Brain microvascular endothelial cell (primary cell): ENCODE data around the gene INPP4B.

Experiments used
- DNase-seq: peaks from one replicate; pipeline ENCODE4 v3.0.0-alpha.2; 2020
- H3K27ac ChIP-seq: fragments of 250-450 bp; sonication (Bioruptor Pico); 2 replicates; pipeline ENCODE4 v1.5.1; 2020; ENCODE audit warnings: mild to moderate bottlenecking, moderate library complexity
- H3K27me3 ChIP-seq: fragments of 250-450 bp; sonication (Bioruptor Pico); replicated peaks from 2 replicates; pipeline ENCODE4 v1.5.1; 2020; ENCODE audit warnings: mild to moderate bottlenecking
- H3K36me3 ChIP-seq: fragments of 250-450 bp; sonication (Bioruptor Pico); replicated peaks from 2 replicates; pipeline ENCODE4 v1.5.1; 2020; ENCODE audit warnings: mild to moderate bottlenecking
- H3K4me3 ChIP-seq: 2 replicates; pipeline ENCODE4 v1.5.1; 2011; ENCODE audit warnings: low read depth, mild to moderate bottlenecking, control low read depth, low read length, moderate library complexity
- in situ Hi-C: cut with HindIII; loops from 2 replicates; pipeline ENCODE4 v1.10.0; 2017; ENCODE audit warnings: low sequenced_read_pairs, low pct_ligation_motif_present
- TF ChIP-seq, protein P1 (sequence below): IDR thresholded peaks from 2 replicates; pipeline ENCODE4 v1.5.1; 2011; ENCODE audit warnings: low read depth, mild to moderate bottlenecking, moderate library complexity, low read length, control low read depth, inconsistent platforms; ENCODE audit errors: missing control alignments

INPP4B gene

DNA sequence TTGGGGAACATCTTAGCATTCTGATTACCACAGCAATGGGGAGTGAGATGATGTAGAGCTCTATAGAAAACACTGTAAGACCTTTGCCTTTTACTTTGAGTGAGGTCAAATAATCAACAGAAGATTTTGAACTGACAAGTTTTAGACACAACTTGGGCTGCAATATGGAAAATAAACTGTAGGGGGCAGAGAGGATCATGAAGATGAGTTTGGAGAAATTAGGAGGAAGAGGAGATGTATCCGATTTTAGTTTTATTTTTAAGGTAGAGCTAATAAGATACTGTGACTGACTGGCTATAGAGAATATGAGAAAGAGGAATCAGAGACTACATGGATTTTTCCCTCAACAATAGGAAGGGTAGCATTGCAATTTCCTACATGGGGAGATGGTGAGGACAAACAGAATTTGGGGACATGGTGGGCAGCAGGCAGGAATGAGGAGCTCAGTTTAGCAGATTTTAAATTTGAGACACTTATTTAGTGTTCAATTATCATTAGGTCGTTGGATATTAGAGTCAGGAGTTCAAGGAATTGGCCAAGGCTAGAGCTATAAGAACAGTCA lies 563.1 kb downstream of the INPP4B start:
- Histone ChIP-seq H3K27me3 (no peaks in the 10 kb centered on the region), H3K4me3 (no peak overlapping the region), H3K27ac (no peak overlapping the region), H3K36me3 (no peaks in the 10 kb centered on the region)
- no peak for DNase-seq
- TF ChIP-seq, protein P1, sequence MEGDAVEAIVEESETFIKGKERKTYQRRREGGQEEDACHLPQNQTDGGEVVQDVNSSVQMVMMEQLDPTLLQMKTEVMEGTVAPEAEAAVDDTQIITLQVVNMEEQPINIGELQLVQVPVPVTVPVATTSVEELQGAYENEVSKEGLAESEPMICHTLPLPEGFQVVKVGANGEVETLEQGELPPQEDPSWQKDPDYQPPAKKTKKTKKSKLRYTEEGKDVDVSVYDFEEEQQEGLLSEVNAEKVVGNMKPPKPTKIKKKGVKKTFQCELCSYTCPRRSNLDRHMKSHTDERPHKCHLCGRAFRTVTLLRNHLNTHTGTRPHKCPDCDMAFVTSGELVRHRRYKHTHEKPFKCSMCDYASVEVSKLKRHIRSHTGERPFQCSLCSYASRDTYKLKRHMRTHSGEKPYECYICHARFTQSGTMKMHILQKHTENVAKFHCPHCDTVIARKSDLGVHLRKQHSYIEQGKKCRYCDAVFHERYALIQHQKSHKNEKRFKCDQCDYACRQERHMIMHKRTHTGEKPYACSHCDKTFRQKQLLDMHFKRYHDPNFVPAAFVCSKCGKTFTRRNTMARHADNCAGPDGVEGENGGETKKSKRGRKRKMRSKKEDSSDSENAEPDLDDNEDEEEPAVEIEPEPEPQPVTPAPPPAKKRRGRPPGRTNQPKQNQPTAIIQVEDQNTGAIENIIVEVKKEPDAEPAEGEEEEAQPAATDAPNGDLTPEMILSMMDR, result peak; percentile 32
- in situ Hi-C loops, result no loop called here

GRCh38 chr4:142281999-142282398 lies 564.1 kb downstream of the INPP4B start:
- Histone ChIP-seq H3K27me3 (no peaks in the 10 kb centered on the region), H3K27ac (no peak overlapping the region), H3K36me3 (no peaks in the 10 kb centered on the region), H3K4me3 (no peak overlapping the region)
- TF ChIP-seq, protein P1, result no peak
- DNase-seq, result no peak
- in situ Hi-C loops, result no loop called here

GRCh38 chr4:142278663-142279062 lies 567.4 kb downstream of the INPP4B start:
- no peaks in the 10 kb centered on the region for H3K36me3 ChIP-seq
- DNase-seq, result no peak
- in situ Hi-C loops, result no loop called here
- H3K27me3 ChIP-seq, result no peaks in the 10 kb centered on the region
- TF ChIP-seq, protein P1, result no peak
- no peak overlapping the region for H3K4me3 ChIP-seq
- no peak overlapping the region for H3K27ac ChIP-seq

GRCh38 chr4:142278171-142278570 lies 567.9 kb downstream of the INPP4B start:
- H3K27ac ChIP-seq, result no peak overlapping the region
- TF ChIP-seq, protein P1, result no peak
- peak; percentile 24 for DNase-seq
- H3K27me3 ChIP-seq, result no peaks in the 10 kb centered on the region
- no peaks in the 10 kb centered on the region for H3K36me3 ChIP-seq
- in situ Hi-C loops, result no loop called here
- no peak overlapping the region for H3K4me3 ChIP-seq

- peak; percentile 18 for DNase-seq
- Histone ChIP-seq H3K4me3 (no peak overlapping the region), H3K27me3 (no peaks in the 10 kb centered on the region), H3K27ac (peak overlapping the region; percentile 15), H3K36me3 (no peaks in the 10 kb centered on the region)
- in situ Hi-C loops, result no loop called here
- TF ChIP-seq, protein P1, result no peak
These were observed 572.0 kb downstream of the INPP4B start for GRCh38 chr4:142274137-142274536.

DNA sequence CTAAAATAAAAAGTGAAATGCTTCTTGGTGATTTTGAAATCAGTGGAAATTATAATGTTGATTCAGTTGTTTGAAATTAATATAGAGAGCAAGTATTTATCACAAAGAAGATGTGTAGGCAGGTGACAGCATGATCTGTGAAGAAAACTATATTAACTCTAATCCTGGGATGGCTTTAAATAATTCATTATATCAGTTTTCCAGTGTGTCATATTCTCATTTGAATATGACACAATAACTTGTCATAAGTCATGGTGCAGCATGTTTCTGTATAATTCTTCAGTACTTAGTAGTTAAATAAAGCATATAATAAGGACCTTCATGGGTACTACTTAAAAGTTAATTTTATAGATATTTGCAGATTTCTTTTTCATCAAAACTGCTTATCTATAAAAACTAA lies 573.6 kb downstream of the INPP4B start:
- H3K27ac ChIP-seq, result no peak overlapping the region
- H3K27me3 ChIP-seq, result no peaks in the 10 kb centered on the region
- no peaks in the 10 kb centered on the region for H3K36me3 ChIP-seq
- TF ChIP-seq, protein P1, result no peak
- no peak overlapping the region for H3K4me3 ChIP-seq
- in situ Hi-C loops, result no loop called here
- no peak for DNase-seq
